Activated naive CD8-positive, alpha-beta T cell treated with anti-CD3 and anti-CD28 coated beads for 36 hours (primary cell): Measurements from ENCODE around the gene DRD5. TPM values are rescaled to one million over a fixed set of nuclear protein-coding genes. Genes with fewer than 3 reads are reported as not detected.
A peak's percentile ranks its signal among the peaks of the same experiment; 100 is the strongest.
"Not testable (repeated sequence)": the region's sequence is repeated elsewhere in the genome, so short reads cannot be mapped to it uniquely, and the experiment has no call there.

Experiments
- DNase-seq: peaks from one replicate; pipeline ENCODE4 v3.0.0; 2021
- H3K27ac Mint-ChIP-seq: one replicate; pipeline ENCODE4 v1.8.0; 2022; ENCODE audit warnings: mild to moderate bottlenecking, moderate library complexity, mixed read lengths
- H3K27me3 Mint-ChIP-seq: one replicate; pipeline ENCODE4 v1.8.0; 2022; ENCODE audit warnings: mild to moderate bottlenecking, mixed read lengths
- H3K36me3 Mint-ChIP-seq: one replicate; pipeline ENCODE4 v1.8.0; 2021; ENCODE audit warnings: mild to moderate bottlenecking, mixed read lengths
- H3K4me1 Mint-ChIP-seq: one replicate; pipeline ENCODE4 v1.8.0; 2021; ENCODE audit warnings: mixed read lengths
- H3K4me3 Mint-ChIP-seq: one replicate; pipeline ENCODE4 v1.8.0; 2022; ENCODE audit warnings: mild to moderate bottlenecking, moderate library complexity, mixed read lengths
- H3K9me3 Mint-ChIP-seq: one replicate; pipeline ENCODE4 v1.8.0; 2022; ENCODE audit warnings: mixed read lengths
- total RNA-seq, 2 experiments: library from RNA; stranded (reverse); gene quantifications; one replicate each; pipeline ENCODE4 v1.2.3, GENCODE V29; 2021

The DRD5 gene
- total RNA-seq, 2 experiments from 2014 or later, result not detected

GRCh38 chr4:9792381-9792780, 10.9 kb downstream of the DRD5 start:
- no peaks in the 10 kb centered on the region for H3K36me3 Mint-ChIP-seq

GRCh38 chr4:9796641-9797040, 15.2 kb downstream of the DRD5 start:
- H3K36me3 Mint-ChIP-seq, H3K4me3 Mint-ChIP-seq, H3K4me1 Mint-ChIP-seq, H3K27ac Mint-ChIP-seq, DNase-seq, H3K9me3 Mint-ChIP-seq: not testable (repeated sequence)
- peaks cover 17% of the 10 kb centered on the region for H3K27me3 Mint-ChIP-seq

More at GRCh38 chr4:9792381-9792780, 10.9 kb downstream of the DRD5 start:
- peaks cover 12% of the 10 kb centered on the region for H3K27me3 Mint-ChIP-seq
- DNase-seq, result no peak
- no peak overlapping the region for H3K4me3 Mint-ChIP-seq
- no peak overlapping the region for H3K27ac Mint-ChIP-seq
- no peaks in the 10 kb centered on the region for H3K4me1 Mint-ChIP-seq
- H3K9me3 Mint-ChIP-seq, result peaks cover 5% of the 10 kb centered on the region

DNA sequence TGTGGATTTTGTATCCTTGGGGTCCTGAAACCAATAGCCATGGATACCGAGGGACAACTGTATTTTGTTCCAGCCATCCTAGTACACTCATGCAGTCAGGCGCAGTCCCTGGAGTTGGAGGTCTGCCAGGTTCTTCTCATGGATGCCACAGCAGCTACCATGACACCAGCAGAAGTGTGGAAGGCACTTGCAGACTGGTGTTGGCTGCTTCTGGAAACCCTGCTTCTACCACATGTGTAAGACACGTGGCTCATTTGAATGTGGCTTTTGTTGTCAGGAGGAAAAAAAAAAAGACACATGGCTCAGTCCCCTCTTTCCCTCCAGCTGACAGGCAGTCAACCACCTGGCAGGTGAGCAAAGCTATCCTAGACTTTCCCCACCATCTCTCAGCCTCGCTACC, 19.4 kb downstream of the DRD5 start:
- no peaks in the 10 kb centered on the region for H3K4me1 Mint-ChIP-seq
- H3K4me3 Mint-ChIP-seq, result no peak overlapping the region
- no peak overlapping the region for H3K27ac Mint-ChIP-seq
- H3K27me3 Mint-ChIP-seq, result peaks cover 20% of the 10 kb centered on the region
- DNase-seq, result no peak
- no peaks in the 10 kb centered on the region for H3K9me3 Mint-ChIP-seq
- no peaks in the 10 kb centered on the region for H3K36me3 Mint-ChIP-seq

GRCh38 chr4:9804918-9805317, 23.5 kb downstream of the DRD5 start:
- H3K36me3 Mint-ChIP-seq, result no peaks in the 10 kb centered on the region
- H3K4me1 Mint-ChIP-seq, result no peaks in the 10 kb centered on the region
- no peak overlapping the region for H3K4me3 Mint-ChIP-seq
- H3K27ac Mint-ChIP-seq, result no peak overlapping the region
- peaks cover 22% of the 10 kb centered on the region for H3K27me3 Mint-ChIP-seq
- no peak for DNase-seq
- H3K9me3 Mint-ChIP-seq, result no peaks in the 10 kb centered on the region

DNA sequence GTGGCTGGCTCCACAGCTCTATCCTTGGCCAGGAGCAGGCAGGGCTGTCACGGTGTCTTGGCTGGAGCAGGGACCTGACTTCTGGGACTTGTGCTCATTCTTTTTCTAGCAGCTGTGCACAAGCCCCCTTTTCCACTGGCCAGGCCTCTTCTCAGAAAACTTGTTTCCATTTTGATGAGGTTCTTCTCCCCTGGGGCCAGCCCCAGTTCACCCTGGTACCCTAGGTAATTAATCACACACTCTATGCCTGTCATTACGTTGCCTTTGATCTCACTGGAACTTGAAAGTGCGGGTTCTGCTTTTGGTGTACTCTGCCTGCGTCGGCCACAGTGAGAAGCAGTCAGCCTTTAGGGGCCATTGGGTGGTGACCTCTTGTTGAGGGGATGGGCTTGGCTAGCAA, 26.6 kb downstream of the DRD5 start:
- Mint-ChIP-seq H3K27ac (no peak overlapping the region), H3K4me1 (peaks cover 4% of the 10 kb centered on the region)

GRCh38 chr4:9811806-9812205, 30.4 kb downstream of the DRD5 start:
- H3K27ac Mint-ChIP-seq, result no peak overlapping the region
- H3K36me3 Mint-ChIP-seq, result no peaks in the 10 kb centered on the region
- peaks cover 34% of the 10 kb centered on the region for H3K27me3 Mint-ChIP-seq
- no peak overlapping the region for H3K4me3 Mint-ChIP-seq
- H3K4me1 Mint-ChIP-seq, result peaks cover 6% of the 10 kb centered on the region
- H3K9me3 Mint-ChIP-seq, result no peaks in the 10 kb centered on the region
- no peak for DNase-seq

More for the DNA sequence above, 26.6 kb downstream of the DRD5 start:
- H3K9me3 Mint-ChIP-seq, result no peaks in the 10 kb centered on the region
- H3K36me3 Mint-ChIP-seq, result no peaks in the 10 kb centered on the region
- H3K4me3 Mint-ChIP-seq, result no peak overlapping the region
- no peak for DNase-seq
- H3K27me3 Mint-ChIP-seq, result peaks cover 30% of the 10 kb centered on the region

DNA sequence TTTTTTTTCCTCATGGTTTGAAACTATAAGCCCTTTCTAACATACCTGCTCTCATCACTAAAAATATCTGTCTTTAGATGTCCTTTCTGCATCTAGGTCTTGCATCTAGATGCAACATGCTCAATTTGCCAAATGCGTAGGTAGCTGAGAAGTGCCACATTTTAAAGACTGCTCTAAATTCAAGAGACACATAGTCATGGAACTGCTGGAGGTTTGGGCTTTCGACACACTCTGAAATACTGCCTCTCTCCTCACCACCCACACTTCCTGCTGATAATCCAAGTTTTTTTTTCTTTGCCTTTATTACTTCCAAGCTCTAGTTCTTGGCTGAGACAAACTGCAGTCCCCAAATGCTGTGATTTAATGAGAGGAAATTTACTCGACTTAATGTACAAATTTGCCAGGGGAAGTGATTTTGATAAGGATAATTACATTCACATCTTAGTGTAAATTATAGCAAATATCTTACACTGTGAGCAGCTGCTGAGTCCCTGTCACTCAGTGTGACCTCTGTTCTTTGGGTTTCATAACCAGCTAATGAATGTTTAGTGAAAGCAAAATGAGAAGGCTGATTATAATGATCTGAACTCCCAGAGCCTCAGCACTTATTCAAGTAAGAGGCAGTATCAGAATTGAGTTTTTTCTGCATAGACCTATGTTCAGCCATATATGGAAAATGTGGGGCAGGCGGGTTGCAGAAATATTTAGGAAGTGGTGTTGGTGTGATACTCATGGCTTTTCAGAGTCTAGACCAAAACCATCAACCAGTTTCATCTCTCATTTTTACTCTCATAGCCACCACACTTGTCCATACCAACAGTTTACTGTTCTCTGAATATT, 31.3 kb downstream of the DRD5 start:
- H3K27ac Mint-ChIP-seq, result no peak overlapping the region
- H3K27me3 Mint-ChIP-seq, result peaks cover 31% of the 10 kb centered on the region
- peaks cover 6% of the 10 kb centered on the region for H3K4me1 Mint-ChIP-seq
- H3K9me3 Mint-ChIP-seq, result no peaks in the 10 kb centered on the region
- H3K36me3 Mint-ChIP-seq, result no peaks in the 10 kb centered on the region
- DNase-seq, result peak; percentile 33
- no peak overlapping the region for H3K4me3 Mint-ChIP-seq

DNA sequence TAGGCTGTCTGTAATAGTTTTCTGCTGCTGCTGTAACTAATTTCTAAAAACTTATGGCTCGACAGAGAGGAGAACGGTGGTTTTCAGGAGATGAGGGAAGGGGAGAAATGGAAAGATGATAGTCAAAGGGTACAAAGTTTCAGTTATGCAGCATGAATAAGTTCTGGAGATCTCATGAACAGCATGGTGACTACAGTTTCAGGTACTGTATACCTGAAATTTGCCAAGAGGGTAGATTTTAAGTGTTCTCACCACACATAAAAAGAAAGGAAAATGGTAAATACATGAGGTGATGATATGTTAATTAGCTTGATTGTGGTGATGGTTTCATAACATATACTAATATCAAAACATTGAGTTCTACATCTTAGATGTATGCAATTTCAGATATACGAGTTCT, 34.9 kb downstream of the DRD5 start:
- Mint-ChIP-seq H3K27ac (no peak overlapping the region), H3K36me3 (no peaks in the 10 kb centered on the region), H3K27me3 (peaks cover 29% of the 10 kb centered on the region), H3K4me1 (peaks cover 6% of the 10 kb centered on the region), H3K4me3 (no peak overlapping the region), H3K9me3 (peaks cover 4% of the 10 kb centered on the region)
- no peak for DNase-seq

DNA sequence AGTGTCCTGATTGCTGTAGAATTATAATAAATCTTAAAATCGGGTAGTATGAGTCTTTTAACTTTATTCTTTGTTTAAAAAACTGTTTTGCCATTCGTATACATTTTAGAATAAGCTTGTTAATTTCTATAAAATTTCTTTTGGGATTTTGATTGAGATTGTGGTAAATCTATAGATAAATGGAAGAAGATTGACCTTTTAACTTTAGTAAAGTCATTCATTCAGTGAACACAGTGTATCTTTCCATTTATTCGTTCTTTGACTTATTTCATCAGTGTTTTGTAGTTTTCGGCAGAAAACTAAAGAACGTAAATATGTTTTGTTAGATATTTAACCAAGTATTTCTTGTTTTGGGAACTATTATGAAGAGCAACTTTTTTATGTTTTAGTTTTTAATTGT, 38.9 kb downstream of the DRD5 start:
- Mint-ChIP-seq H3K4me1 (peaks cover 7% of the 10 kb centered on the region), H3K9me3 (peaks cover 4% of the 10 kb centered on the region), H3K27me3 (peaks cover 22% of the 10 kb centered on the region), H3K4me3 (no peak overlapping the region), H3K27ac (no peak overlapping the region), H3K36me3 (no peaks in the 10 kb centered on the region)
- no peak for DNase-seq

DNA sequence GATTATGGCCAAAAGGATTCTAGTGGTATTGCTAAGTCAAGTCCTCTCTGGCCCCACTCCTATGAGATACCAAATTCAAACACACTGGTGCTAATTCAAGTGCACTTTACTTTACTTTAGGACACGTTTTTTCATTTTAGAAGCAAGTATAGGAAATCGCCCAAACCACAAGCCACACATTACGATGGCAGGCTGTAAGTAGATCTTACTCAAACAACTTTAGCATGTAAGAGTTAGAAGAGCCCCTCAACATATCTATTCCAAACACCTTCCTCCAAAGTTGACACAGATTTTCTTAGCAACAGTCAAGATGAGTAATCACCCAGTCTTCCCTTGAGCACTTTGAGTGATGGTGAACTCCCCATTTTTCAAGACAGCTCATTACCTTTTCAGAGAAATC, 43.6 kb downstream of the DRD5 start:
- peak; percentile 39 for DNase-seq
- peaks cover 12% of the 10 kb centered on the region for H3K4me1 Mint-ChIP-seq
- H3K27me3 Mint-ChIP-seq, result peaks cover 15% of the 10 kb centered on the region
- no peaks in the 10 kb centered on the region for H3K36me3 Mint-ChIP-seq
- no peaks in the 10 kb centered on the region for H3K9me3 Mint-ChIP-seq
- no peak overlapping the region for H3K4me3 Mint-ChIP-seq
- no peak overlapping the region for H3K27ac Mint-ChIP-seq

DNA sequence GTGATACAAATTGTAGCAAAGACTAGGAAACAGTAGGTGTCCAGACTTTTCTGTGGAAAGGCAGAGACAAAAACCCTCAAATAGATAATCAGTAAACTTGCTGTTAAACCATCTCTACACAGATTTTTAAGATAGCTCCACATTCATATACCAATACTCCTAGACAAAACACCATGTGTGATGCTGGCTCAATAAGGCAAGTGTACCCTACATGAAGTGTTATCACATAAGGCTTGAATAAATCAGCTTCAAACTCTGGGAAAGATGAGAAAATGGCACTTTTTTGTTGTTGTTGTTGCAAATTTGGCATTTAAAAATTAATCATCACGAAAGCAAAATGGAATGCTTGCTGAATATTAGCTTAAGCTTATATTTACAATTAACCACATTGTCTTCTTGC, 45.1 kb downstream of the DRD5 start:
- H3K36me3 Mint-ChIP-seq, result no peaks in the 10 kb centered on the region
- peaks cover 8% of the 10 kb centered on the region for H3K27me3 Mint-ChIP-seq
- no peaks in the 10 kb centered on the region for H3K9me3 Mint-ChIP-seq
- H3K4me1 Mint-ChIP-seq, result peaks cover 12% of the 10 kb centered on the region
- H3K27ac Mint-ChIP-seq, result no peak overlapping the region
- H3K4me3 Mint-ChIP-seq, result no peak overlapping the region
- DNase-seq, result no peak

- H3K4me3 Mint-ChIP-seq, result no peak overlapping the region
- H3K36me3 Mint-ChIP-seq, result no peaks in the 10 kb centered on the region
- DNase-seq, result no peak
- peaks cover 3% of the 10 kb centered on the region for H3K27me3 Mint-ChIP-seq
- H3K27ac Mint-ChIP-seq, result no peak overlapping the region
- no peaks in the 10 kb centered on the region for H3K4me1 Mint-ChIP-seq
- H3K9me3 Mint-ChIP-seq, result no peaks in the 10 kb centered on the region
These were observed 51.2 kb downstream of the DRD5 start for GRCh38 chr4:9832640-9833039.

GRCh38 chr4:9833421-9833820, 52.0 kb downstream of the DRD5 start:
- Mint-ChIP-seq H3K4me1 (no peaks in the 10 kb centered on the region), H3K36me3 (no peaks in the 10 kb centered on the region), H3K27ac (no peak overlapping the region), H3K4me3 (no peak overlapping the region), H3K27me3 (no peaks in the 10 kb centered on the region), H3K9me3 (no peaks in the 10 kb centered on the region)
- DNase-seq, result no peak
